Endodermal cell (in vitro differentiated cells): ENCODE measurements around the gene P3H3. TPM values are rescaled to one million over a fixed set of nuclear protein-coding genes. Genes with fewer than 3 reads are reported as not detected.

Experiments
- DNase-seq: peaks from one replicate; pipeline ENCODE4 v3.0.0-alpha.2; 2017
- H3K27ac ChIP-seq: 2 replicates; pipeline ENCODE4 v1.5.1; 2013; ENCODE audit warnings: mild to moderate bottlenecking, low read depth, low read length, moderate library complexity
- H3K27me3 ChIP-seq: 2 replicates; pipeline ENCODE4 v1.6.1; 2013; ENCODE audit warnings: mild to moderate bottlenecking, low read length, moderate library complexity; ENCODE audit not compliant: insufficient read depth, control insufficient read depth, poor library complexity, severe bottlenecking
- H3K36me3 ChIP-seq: 2 replicates; pipeline ENCODE4 v1.7.0; 2013; ENCODE audit warnings: mild to moderate bottlenecking, low read length, moderate library complexity; ENCODE audit not compliant: control insufficient read depth, insufficient read depth
- H3K4me1 ChIP-seq: one replicate; pipeline ENCODE4 v1.7.0; 2013; ENCODE audit warnings: low read length; ENCODE audit not compliant: control insufficient read depth, insufficient read depth
- H3K4me3 ChIP-seq: 2 replicates; pipeline ENCODE4 v1.5.1; 2013; ENCODE audit warnings: mild to moderate bottlenecking, low read length, moderate library complexity
- H3K9ac ChIP-seq: 2 replicates; pipeline ENCODE4 v1.6.1; 2013; ENCODE audit warnings: mild to moderate bottlenecking, low read length, moderate library complexity; ENCODE audit not compliant: poor library complexity, severe bottlenecking; ENCODE audit errors: extremely low read depth
- H3K9me3 ChIP-seq: 2 replicates; pipeline ENCODE4 v1.6.1; 2013; ENCODE audit warnings: mild to moderate bottlenecking, low read length, moderate library complexity; ENCODE audit not compliant: control insufficient read depth
- H3K27ac Mint-ChIP-seq: 2 replicates; pipeline ENCODE4 v1.8.0; 2020; ENCODE audit warnings: mixed read lengths
- H3K27me3 Mint-ChIP-seq: 2 replicates; pipeline ENCODE4 v1.8.0; 2021; ENCODE audit warnings: mild to moderate bottlenecking, mixed read lengths; ENCODE audit not compliant: insufficient read depth
- H3K36me3 Mint-ChIP-seq: 2 replicates; pipeline ENCODE4 v1.8.0; 2020; ENCODE audit warnings: low read depth, mixed read lengths
- H3K4me1 Mint-ChIP-seq: 2 replicates; pipeline ENCODE4 v1.8.0; 2020; ENCODE audit warnings: mixed read lengths
- H3K4me3 Mint-ChIP-seq: 2 replicates; pipeline ENCODE4 v1.8.0; 2020; ENCODE audit warnings: mild to moderate bottlenecking, moderate library complexity, mixed read lengths
- H3K9me3 Mint-ChIP-seq: 2 replicates; pipeline ENCODE4 v1.8.0; 2020; ENCODE audit warnings: mild to moderate bottlenecking, mixed read lengths
- CTCF ChIP-seq: fragments of 200-600 bp; sonication (generic); conservative IDR thresholded peaks from 2 replicates; pipeline ENCODE4 v1.5.0; 2021; ENCODE audit warnings: antibody characterized with exemption, mild to moderate bottlenecking
- WGBS, 2 experiments: methylation state at CpG; one replicate each; pipeline versions ENCODE4 v1.1.5 to v1.1.7; 2013; ENCODE audit warnings: missing lambda C conversion rate in 2 of 2, mixed read lengths in 1 of 2; ENCODE audit not compliant: insufficient coverage in 1 of 2, insufficient read length in 1 of 2; 5-methylcytosine and 5-hydroxymethylcytosine counted together
- total RNA-seq, 2 donors: library from RNA; stranded (reverse); fragmentation: NEBNext Ultra II Directional in 1 of 2; extraction: Animal tissue kit (Norgen Biotek cat#: 25700) in 1 of 2; gene quantifications; 2 replicates in 1 of 2; 3 replicates in 1 of 2; pipeline ENCODE4 v1.2.1, GENCODE V29; 2021

P3H3 gene
- total RNA-seq, 2 donors from 2014 or later: 58.4 to 63.1 TPM

- Histone ChIP-seq H3K4me3 (no peak overlapping the region), H3K9me3 (no peaks in the 10 kb centered on the region), H3K4me1 (peaks cover 5% of the 10 kb centered on the region), H3K27me3 (peaks cover 19% of the 10 kb centered on the region), H3K9ac (no peak overlapping the region), H3K36me3 (no peaks in the 10 kb centered on the region), H3K27ac (no peak overlapping the region)
- peak; percentile 56 for DNase-seq
- Mint-ChIP-seq H3K36me3 (no peaks in the 10 kb centered on the region), H3K27ac (peak overlapping the region; percentile 1), H3K27me3 (peaks cover 37% of the 10 kb centered on the region), H3K4me1 (peaks cover 28% of the 10 kb centered on the region), H3K9me3 (no peaks in the 10 kb centered on the region), H3K4me3 (no peak overlapping the region)
- WGBS, 2 experiments: 43 to 69% methylated on average over 1 of the region's 1 CpG
- no peak for TF ChIP-seq CTCF
Observed at GRCh38 chr12:6810758-6811157, 17.4 kb upstream of the P3H3 start.

- Mint-ChIP-seq H3K4me1 (peaks cover 40% of the 10 kb centered on the region), H3K4me3 (no peak overlapping the region), H3K27me3 (peaks cover 46% of the 10 kb centered on the region), H3K36me3 (no peaks in the 10 kb centered on the region), H3K9me3 (no peaks in the 10 kb centered on the region), H3K27ac (no peak overlapping the region)
- peaks cover 5% of the 10 kb centered on the region for H3K4me1 ChIP-seq
- no peak for TF ChIP-seq CTCF
- H3K27me3 ChIP-seq: peaks cover 22% of the 10 kb centered on the region
- no peak overlapping the region for H3K27ac ChIP-seq
- no peak overlapping the region for H3K4me3 ChIP-seq
- no peaks in the 10 kb centered on the region for H3K9me3 ChIP-seq
- no peak overlapping the region for H3K9ac ChIP-seq
- no peaks in the 10 kb centered on the region for H3K36me3 ChIP-seq
- DNase-seq: no peak
- 95% methylated on average over 4 of the region's 4 CpGs; no CpG with 5 or more reads in 1 of the 2 experiments for WGBS, 2 experiments
Observed at GRCh38 chr12:6813363-6813762, 14.8 kb upstream of the P3H3 start.

GRCh38 chr12:6816598-6816997 lies 11.6 kb upstream of the P3H3 start:
- Mint-ChIP-seq H3K36me3 (no peaks in the 10 kb centered on the region), H3K4me3 (no peak overlapping the region), H3K27me3 (peaks cover 71% of the 10 kb centered on the region), H3K9me3 (no peaks in the 10 kb centered on the region), H3K4me1 (peaks cover 46% of the 10 kb centered on the region), H3K27ac (no peak overlapping the region)
- no peak overlapping the region for H3K9ac ChIP-seq
- no peak for DNase-seq
- H3K27ac ChIP-seq: no peak overlapping the region
- 75 to 84% methylated on average over 3 of the region's 3 CpGs for WGBS, 2 experiments
- no peaks in the 10 kb centered on the region for H3K9me3 ChIP-seq
- H3K4me1 ChIP-seq: peaks cover 9% of the 10 kb centered on the region
- no peak overlapping the region for H3K4me3 ChIP-seq
- H3K36me3 ChIP-seq: no peaks in the 10 kb centered on the region
- H3K27me3 ChIP-seq: peaks cover 22% of the 10 kb centered on the region
- no peak for TF ChIP-seq CTCF
